ENCODE data around the gene FUT2. TPM values are rescaled to one million over a fixed set of nuclear protein-coding genes. Genes with fewer than 3 reads are reported as not detected.
"Not testable (repeated sequence)": the region's sequence is repeated elsewhere in the genome, so short reads cannot be mapped to it uniquely, and the experiment has no call there.

The FUT2 gene
- total RNA-seq, 4 donors from 2014 or later = 32.5 to 68.6 (median 55.1) TPM

DNA sequence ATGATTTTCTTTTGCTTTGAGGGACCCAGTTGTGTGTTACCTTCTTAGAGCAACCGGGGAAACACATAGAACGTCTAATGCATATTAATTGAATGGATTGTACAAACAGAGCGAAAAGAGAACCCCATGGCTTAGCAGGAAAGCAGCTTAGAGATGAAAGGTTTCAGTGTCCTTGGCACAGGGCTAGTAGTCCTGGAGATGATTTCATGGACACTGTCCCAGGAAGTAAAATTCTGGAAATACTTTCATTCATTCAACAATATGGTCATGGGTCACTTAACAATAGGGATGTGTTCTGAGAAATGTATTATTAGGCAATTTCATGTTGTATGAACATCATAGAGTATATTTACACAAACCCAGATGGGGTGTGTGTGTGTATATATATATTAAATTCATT, 9.7 kb upstream of the FUT2 start:
- Histone ChIP-seq H3K36me3 (no peaks in the 10 kb centered on the region), H3K27me3 (no peaks in the 10 kb centered on the region), H3K4me1 (peaks cover 0 to 5% (median 2%) of the 10 kb centered on the region in 4 donors), H3K9me3 (no peaks in the 10 kb centered on the region), H3K4me3 (no peak overlapping the region), H3K27ac (no peak overlapping the region)
- TF ChIP-seq EP300 (IDR thresholded peaks at IDR 0.05; ENCODE audit: low read depth) (no peak), POLR2A (IDR thresholded peaks at IDR 0.05) (no peak), POLR2AphosphoS5 (IDR thresholded peaks at IDR 0.05) (no peak)
- TF ChIP-seq, protein P1, sequence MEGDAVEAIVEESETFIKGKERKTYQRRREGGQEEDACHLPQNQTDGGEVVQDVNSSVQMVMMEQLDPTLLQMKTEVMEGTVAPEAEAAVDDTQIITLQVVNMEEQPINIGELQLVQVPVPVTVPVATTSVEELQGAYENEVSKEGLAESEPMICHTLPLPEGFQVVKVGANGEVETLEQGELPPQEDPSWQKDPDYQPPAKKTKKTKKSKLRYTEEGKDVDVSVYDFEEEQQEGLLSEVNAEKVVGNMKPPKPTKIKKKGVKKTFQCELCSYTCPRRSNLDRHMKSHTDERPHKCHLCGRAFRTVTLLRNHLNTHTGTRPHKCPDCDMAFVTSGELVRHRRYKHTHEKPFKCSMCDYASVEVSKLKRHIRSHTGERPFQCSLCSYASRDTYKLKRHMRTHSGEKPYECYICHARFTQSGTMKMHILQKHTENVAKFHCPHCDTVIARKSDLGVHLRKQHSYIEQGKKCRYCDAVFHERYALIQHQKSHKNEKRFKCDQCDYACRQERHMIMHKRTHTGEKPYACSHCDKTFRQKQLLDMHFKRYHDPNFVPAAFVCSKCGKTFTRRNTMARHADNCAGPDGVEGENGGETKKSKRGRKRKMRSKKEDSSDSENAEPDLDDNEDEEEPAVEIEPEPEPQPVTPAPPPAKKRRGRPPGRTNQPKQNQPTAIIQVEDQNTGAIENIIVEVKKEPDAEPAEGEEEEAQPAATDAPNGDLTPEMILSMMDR (IDR thresholded peaks at IDR 0.05) = no peak
- no peak for DNase-seq
- WGBS, 2 donors (ENCODE audit: low coverage in 1 of 2) = 86 to 89% methylated on average over 3 of the region's 3 CpGs
- intact Hi-C loops (cut with DNase I; ENCODE audit: low total_unique reads) (no loop called here), in situ Hi-C loops (cut with MboI; ENCODE audit: low pct_ligation_motif_present in 1 of 4, low pct_unique_long_range_greater_than_20kb in 1 of 4, low sequenced_read_pairs in 3 of 4) (no loop called here)

- intact Hi-C loops (cut with DNase I; ENCODE audit: low total_unique reads); H3K27ac ChIP-seq; H3K4me1 ChIP-seq; DNase-seq; H3K27me3 ChIP-seq; H3K36me3 ChIP-seq; in situ Hi-C loops (cut with MboI; ENCODE audit: low pct_ligation_motif_present in 1 of 4, low pct_unique_long_range_greater_than_20kb in 1 of 4, low sequenced_read_pairs in 3 of 4); H3K9me3 ChIP-seq; H3K4me3 ChIP-seq: not testable (repeated sequence)
- 89 to 95% methylated on average over 4 to 7 of the region's 7 CpGs for WGBS, 2 donors (ENCODE audit: low coverage in 1 of 2)
These were observed 9.1 kb upstream of the FUT2 start for GRCh38 chr19:48686637-48687036.

GRCh38 chr19:48687776-48688175, 8.0 kb upstream of the FUT2 start:
- in situ Hi-C loops (cut with MboI; ENCODE audit: low pct_ligation_motif_present in 1 of 4, low pct_unique_long_range_greater_than_20kb in 1 of 4, low sequenced_read_pairs in 3 of 4) = no loop called here
- no peak for DNase-seq
- no peak overlapping the region for H3K27ac ChIP-seq

GRCh38 chr19:48689449-48689848, 6.3 kb upstream of the FUT2 start:
- no peak for DNase-seq
- in situ Hi-C loops (cut with MboI; ENCODE audit: low pct_ligation_motif_present in 1 of 4, low pct_unique_long_range_greater_than_20kb in 1 of 4, low sequenced_read_pairs in 3 of 4) (no loop called here), intact Hi-C loops (cut with DNase I; ENCODE audit: low total_unique reads) (no loop called here)
- Histone ChIP-seq H3K27me3 (no peaks in the 10 kb centered on the region), H3K9me3 (no peaks in the 10 kb centered on the region), H3K36me3 (no peaks in the 10 kb centered on the region), H3K27ac (peak overlapping the region in 1 of 4 donors; percentile 43), H3K4me1 (peaks cover 0 to 2% (median under 1%) of the 10 kb centered on the region in 4 donors), H3K4me3 (no peak overlapping the region)
- 55 to 100% methylated on average over 3 to 7 of the region's 7 CpGs for WGBS, 2 donors (ENCODE audit: low coverage in 1 of 2)
- TF ChIP-seq POLR2A (IDR thresholded peaks at IDR 0.05) = no peak
- TF ChIP-seq EP300 (IDR thresholded peaks at IDR 0.05; ENCODE audit: low read depth) = no peak
- TF ChIP-seq, protein P1 (IDR thresholded peaks at IDR 0.05) = no peak
- no peak for TF ChIP-seq POLR2AphosphoS5 (IDR thresholded peaks at IDR 0.05)

More at GRCh38 chr19:48687776-48688175, 8.0 kb upstream of the FUT2 start:
- Histone ChIP-seq H3K4me3 (no peak overlapping the region), H3K36me3 (no peaks in the 10 kb centered on the region), H3K9me3 (no peaks in the 10 kb centered on the region), H3K27me3 (no peaks in the 10 kb centered on the region), H3K4me1 (peaks cover 0 to 5% (median 2%) of the 10 kb centered on the region in 4 donors)
- WGBS, 2 donors (ENCODE audit: low coverage in 1 of 2) = 81% methylated on average over 3 of the region's 3 CpGs; no CpG with 5 or more reads in 1 of the 2 donors
- intact Hi-C loops (cut with DNase I; ENCODE audit: low total_unique reads) = no loop called here
- TF ChIP-seq EP300 (IDR thresholded peaks at IDR 0.05; ENCODE audit: low read depth) (no peak), POLR2AphosphoS5 (IDR thresholded peaks at IDR 0.05) (no peak), POLR2A (IDR thresholded peaks at IDR 0.05) (no peak)
- TF ChIP-seq, protein P1 (IDR thresholded peaks at IDR 0.05) = no peak

DNA sequence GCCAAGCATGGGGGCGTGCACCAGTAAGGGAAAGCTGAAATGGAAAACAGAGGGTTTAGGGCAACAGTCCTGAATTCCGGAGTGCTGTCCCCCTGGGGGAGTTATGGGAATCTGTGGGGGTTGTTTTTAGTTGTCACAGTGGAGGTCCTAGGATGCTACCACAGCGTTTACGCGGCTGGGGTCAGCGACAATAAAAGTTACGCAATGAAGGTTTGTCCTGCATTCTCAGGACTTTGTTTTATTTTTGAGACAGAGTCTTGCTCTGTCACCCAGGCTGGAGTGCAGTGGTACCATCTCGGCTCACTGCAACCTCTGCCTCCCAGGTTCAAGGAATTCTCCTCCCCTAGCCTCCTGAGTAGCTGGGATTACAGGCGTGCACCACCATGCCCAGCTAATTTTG, 2.1 kb upstream of the FUT2 start:
- H3K27me3 ChIP-seq; H3K27ac ChIP-seq; DNase-seq; H3K4me3 ChIP-seq; in situ Hi-C loops (cut with MboI; ENCODE audit: low pct_ligation_motif_present in 1 of 4, low pct_unique_long_range_greater_than_20kb in 1 of 4, low sequenced_read_pairs in 3 of 4); H3K36me3 ChIP-seq; intact Hi-C loops (cut with DNase I; ENCODE audit: low total_unique reads); H3K9me3 ChIP-seq: not testable (repeated sequence)
- WGBS, 2 donors (ENCODE audit: low coverage in 1 of 2) = 92% methylated on average over 2 to 9 of the region's 9 CpGs
- H3K4me1 ChIP-seq = peaks cover 3 to 17% (median 11%) of the 10 kb centered on the region in 4 donors
